NCI-H1105 (cell line): ENCODE measurements around the gene PKN2.
"Not testable (repeated sequence)": the region's sequence is repeated elsewhere in the genome, so short reads cannot be mapped to it uniquely, and the experiment has no call there.

ENCODE experiments used
- DNase-seq: peaks from one replicate; lab custom pipeline; 2025; lab: John Stamatoyannopoulos, UW

The PKN2 gene

DNA sequence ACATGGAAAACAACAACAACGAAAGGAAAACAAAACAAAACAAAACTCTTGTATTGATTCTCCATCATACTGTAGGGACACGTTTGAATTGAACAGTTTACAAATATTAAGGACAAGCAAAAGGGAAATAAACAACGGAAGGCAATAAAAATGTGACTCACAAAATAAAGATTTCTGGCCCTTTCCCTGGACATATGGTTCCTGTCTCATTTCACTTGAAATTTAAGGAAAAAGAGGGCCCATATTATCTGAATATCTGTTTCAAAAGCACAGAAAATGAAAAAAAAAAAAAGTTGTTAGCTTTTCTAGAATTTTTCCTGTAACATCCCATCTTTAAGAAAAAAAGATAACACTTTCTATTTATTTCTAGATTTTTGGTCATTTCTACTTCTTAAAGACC lies 3.6 kb upstream of the PKN2 start:
- DNase-seq: no peak

- no peak for DNase-seq
Measured at GRCh38 chr1:88680911-88681622, 3.0 kb upstream of the PKN2 start.

GRCh38 chr1:88684482-88685258 lies 597 bp downstream of the PKN2 start:
- DNase-seq: peak; percentile 57

DNA sequence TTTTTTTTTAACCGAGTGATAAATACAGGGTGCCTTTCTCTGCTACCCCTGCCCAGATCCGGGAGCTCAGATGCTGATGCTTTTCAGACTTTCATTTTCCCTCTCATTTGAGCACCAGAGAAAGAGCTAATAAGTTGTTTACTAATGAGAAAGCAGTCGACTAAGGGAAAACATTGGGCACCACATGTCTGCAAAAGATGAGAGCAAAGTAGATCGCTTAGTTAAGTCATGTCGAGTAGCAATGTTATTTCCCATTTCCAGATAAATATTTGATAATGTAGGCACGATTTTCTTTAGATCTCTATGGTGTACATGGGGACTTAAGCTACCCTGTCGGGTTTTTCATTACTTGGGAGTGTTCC lies 1.2 kb downstream of the PKN2 start:
- DNase-seq: no peak

GRCh38 chr1:88691540-88691939 lies 7.5 kb downstream of the PKN2 start:
- DNase-seq: no peak

GRCh38 chr1:88695781-88696180 lies 11.7 kb downstream of the PKN2 start:
- no peak for DNase-seq

- no peak for DNase-seq
Measured at GRCh38 chr1:88697503-88697902, 13.4 kb downstream of the PKN2 start.

DNA sequence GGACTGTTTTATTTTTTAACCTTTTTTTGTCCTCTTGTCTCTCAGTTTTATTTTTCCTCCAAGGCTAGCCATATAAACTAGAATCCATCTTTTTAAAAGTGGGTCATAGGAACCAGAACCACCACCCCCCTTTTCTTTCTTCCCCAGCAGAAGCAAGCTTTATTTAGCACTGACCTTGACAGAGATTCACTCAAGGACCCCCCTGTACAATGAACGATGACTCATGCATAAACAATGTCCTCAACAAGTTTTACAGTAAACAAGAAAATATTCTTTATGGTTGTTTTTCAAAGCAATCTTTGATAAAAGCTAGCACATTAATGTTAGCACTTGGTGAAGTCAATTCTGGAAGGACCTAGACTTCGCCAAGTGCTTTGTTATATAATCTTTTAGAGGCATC lies 14.1 kb downstream of the PKN2 start:
- DNase-seq: no peak

GRCh38 chr1:88698764-88699163 lies 14.7 kb downstream of the PKN2 start:
- DNase-seq: no peak

DNA sequence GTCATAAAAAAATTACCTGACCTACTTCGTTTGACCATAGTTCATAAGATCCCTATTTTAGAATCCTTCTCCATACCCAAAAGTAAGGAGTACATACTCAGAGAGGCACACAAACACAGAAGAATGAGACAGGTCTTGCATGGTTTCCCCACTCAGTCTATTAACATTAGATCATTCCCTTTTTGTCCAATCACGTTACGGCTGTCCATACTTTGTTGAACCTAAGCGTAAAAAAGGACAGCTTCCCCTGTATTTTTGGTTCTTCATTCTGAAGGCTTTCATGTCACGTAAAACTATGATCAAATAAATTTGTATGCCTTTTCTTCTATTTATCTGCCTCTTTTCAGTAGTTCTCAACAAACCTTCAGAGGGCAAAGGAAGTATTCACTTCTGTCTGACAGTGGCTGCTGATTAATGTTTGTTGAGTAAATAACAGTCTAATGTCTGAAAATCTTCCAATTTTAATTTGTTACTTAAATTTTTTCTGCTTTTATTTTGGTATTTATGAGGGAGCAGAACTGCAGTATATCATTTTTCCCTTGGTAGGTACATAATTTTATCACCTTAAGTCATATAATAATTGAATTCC lies 16.4 kb downstream of the PKN2 start:
- DNase-seq: no peak

DNA sequence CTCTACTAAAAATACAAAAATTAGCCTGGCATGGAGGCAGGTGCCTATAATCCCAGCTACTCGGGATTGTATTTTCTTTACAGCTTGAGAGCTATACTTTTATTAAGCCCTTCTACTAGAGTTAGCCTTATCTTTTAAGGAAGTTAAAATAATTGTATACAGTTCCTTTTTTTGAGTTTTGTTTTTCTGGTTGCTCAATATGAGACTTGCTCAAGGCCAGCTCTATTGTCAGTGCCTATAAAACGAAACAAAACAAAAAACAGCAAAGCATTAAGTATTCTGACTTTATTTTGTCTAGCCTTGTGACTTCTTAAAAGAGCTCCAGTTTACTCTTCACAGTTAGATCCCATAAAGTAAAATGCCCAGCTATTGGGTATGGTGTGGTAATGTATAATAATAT lies 17.2 kb downstream of the PKN2 start:
- no peak for DNase-seq

DNA sequence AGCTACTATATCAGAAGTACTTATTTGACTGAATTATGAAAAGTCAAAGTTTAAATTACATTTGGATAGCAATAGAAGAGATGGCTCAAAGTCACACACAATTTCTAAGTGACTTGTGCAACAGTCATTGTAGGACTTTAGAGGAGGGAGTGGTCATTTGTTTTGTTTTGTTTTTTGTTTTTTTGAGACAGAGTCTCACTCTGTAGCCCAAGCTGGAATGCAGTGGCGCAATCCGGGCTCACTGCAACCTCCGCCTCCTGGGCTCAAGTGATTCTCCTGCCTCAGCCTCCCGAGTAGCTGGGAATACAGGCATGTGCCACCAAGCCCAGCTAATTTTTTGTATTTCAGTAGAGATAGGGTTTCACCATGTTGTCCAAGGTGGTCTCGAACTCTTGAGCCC lies 17.7 kb downstream of the PKN2 start:
- not testable (repeated sequence) for DNase-seq

DNA sequence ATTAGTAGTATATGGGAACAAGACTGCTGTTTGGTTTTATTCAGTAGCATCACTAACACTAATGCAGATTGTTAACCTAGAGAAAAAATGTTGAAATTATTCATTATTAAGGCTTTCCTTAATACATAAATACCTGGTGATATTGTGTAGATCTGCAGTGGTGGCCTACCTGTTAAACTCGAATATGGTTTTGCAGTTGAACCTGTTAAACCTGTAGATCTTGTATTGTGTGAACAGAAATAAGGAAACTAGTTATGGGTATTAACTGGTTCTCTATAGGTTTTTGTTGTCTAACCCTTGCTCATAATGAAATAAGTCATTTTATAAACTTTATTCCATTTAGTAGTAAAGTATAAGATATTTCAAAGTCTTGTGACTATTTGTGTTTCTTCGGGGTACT lies 23.9 kb downstream of the PKN2 start:
- DNase-seq: no peak

- not testable (repeated sequence) for DNase-seq
Measured at GRCh38 chr1:88712907-88713306, 28.8 kb downstream of the PKN2 start.

- DNase-seq: not testable (repeated sequence)
Measured at GRCh38 chr1:88716571-88716970, 32.5 kb downstream of the PKN2 start.

- no peak for DNase-seq
Measured at GRCh38 chr1:88722492-88722891, 38.4 kb downstream of the PKN2 start.

DNA sequence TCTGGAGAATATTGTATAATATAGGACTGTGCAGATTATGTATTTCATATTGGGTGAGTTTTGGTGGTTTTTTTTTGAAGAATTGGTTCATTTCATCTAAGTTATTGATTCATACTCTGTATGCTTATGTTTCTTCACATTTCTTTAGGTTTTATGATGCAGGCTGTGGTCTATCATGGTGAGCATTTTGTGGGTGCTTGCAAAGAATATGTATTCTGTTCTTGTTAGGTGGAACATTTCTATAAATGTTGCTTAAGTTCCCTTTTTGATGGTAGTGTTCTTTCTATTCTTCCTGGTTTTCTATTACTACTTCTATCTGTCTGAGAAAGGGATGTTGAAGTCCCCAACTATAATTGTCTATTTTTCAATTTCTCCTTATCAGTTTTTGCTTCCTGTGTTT lies 42.6 kb downstream of the PKN2 start:
- DNase-seq: no peak

DNA sequence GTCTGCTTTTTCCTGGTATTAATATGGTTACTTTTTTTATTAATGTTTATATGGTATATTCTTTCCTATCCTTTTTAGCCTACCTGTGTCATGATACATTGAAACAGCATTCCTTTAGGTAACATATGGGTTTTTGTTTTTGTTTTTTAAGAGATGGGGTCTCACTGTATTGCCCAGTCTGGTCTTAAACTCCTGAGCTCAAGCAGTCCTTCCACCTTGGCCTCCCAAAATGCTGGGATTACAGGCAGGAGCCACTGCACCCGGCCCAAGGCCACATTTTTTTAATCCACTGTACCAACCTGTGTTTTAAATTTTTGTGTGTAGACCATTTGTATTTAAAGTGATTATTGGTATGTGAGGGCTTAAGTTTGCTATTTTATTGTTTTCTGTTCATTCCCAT lies 43.1 kb downstream of the PKN2 start:
- DNase-seq: no peak

GRCh38 chr1:88729297-88729696 lies 45.2 kb downstream of the PKN2 start:
- DNase-seq: no peak

- no peak for DNase-seq
Measured at GRCh38 chr1:88730132-88730675, 46.1 kb downstream of the PKN2 start.

DNA sequence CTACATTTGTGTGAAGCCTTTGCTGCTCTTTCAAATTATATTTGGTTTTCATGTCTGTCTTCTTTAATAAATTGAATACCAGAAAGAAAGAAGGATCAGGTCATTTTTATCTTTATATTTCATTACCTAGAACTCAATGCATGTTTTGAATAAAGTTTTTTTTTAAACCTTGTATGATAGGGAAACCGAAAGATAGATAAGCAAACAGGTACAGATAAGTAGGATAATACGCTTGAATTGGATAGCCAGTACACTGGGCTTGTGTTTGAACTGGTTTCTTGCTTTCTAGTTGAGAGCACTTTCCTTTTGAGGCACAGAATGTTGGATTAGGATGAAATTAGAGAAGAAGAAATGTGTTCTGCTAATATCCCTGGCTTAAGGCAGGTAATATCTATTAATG lies 46.9 kb downstream of the PKN2 start:
- DNase-seq: no peak

GRCh38 chr1:88731475-88732269 lies 47.6 kb downstream of the PKN2 start:
- DNase-seq: peak; percentile 67
